Measurements from ENCODE around the gene CALHM5.

Gene CALHM5

DNA sequence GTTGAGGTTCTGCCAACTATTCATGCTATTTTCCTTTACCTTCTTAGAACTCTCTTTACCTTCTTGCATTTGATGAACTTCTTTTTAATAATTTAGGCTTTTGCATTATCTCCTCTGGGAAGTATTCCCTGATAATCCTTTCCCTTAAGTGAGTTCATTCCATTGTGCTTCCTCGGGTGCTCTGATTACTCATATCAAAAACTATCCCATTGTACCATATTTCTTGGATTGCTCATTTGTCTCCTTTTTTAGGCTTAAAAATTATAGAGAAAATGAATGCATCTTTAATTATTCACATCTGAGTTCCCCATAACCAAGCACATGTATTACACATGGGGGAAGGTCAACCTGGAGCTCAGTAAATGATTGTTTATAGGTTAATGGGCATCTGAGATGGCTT lies 44.6 kb downstream of the CALHM5 start:
- no peak for DNase-seq

DNA sequence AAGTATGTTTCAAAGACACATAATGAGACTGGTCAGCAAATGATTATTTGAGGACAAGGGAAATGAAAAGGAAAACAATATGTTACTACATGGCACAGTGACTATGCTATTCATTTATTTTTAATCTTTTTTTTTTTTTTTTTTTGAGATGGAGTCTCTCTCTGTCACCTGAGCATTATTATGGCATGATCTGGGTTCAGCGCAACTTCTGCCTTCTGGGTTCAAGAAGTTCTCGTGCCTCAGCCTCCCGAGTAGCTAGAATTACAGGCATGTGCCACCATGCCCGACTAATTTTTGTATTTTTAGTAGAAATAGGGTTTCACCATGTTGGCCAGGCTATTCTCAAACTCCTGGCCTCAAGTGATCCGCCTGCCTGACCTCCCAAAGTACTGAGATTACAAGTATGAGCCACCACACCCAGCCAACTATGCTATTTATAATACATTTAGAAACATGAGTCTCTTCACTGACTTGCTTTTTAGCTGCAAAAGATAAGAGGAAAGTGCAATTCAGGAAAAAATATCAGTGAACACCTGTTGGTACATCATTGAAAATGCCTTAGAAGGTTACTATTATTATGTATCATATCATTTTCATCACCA lies 45.5 kb downstream of the CALHM5 start:
- no peak for DNase-seq

GRCh38 chr6:116557893-116558292 lies 46.5 kb downstream of the CALHM5 start:
- DNase-seq = no peak

GRCh38 chr6:116560130-116560529 lies 48.7 kb downstream of the CALHM5 start:
- no peak for DNase-seq

- DNase-seq = peak; percentile 71
These were observed 50.1 kb downstream of the CALHM5 start for GRCh38 chr6:116561377-116562018.

- DNase-seq = no peak
These were observed 50.6 kb downstream of the CALHM5 start for GRCh38 chr6:116562019-116562403.

- DNase-seq = no peak
These were observed 51.2 kb downstream of the CALHM5 start for GRCh38 chr6:116562614-116563013.

GRCh38 chr6:116563830-116564229 lies 52.4 kb downstream of the CALHM5 start:
- no peak for DNase-seq

DNA sequence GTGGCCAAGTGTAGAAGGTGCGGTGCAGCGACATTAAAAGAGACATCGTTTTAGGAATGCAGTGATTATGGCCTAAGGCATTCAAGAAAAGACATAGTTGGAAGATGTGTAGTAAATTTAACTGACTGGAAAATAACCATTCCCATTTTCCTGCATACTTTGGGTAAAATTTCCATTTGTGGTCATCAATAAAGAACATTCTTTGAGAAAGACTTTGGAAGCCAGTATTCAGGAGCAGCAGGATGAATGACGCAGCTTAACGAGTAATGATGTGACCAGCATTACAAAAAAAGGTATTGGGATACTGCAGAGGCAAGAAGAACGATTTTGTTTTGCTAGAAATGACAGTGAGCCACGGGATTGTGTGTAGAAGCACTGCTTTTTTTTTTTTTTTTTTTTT lies 52.9 kb downstream of the CALHM5 start:
- DNase-seq = no peak

DNA sequence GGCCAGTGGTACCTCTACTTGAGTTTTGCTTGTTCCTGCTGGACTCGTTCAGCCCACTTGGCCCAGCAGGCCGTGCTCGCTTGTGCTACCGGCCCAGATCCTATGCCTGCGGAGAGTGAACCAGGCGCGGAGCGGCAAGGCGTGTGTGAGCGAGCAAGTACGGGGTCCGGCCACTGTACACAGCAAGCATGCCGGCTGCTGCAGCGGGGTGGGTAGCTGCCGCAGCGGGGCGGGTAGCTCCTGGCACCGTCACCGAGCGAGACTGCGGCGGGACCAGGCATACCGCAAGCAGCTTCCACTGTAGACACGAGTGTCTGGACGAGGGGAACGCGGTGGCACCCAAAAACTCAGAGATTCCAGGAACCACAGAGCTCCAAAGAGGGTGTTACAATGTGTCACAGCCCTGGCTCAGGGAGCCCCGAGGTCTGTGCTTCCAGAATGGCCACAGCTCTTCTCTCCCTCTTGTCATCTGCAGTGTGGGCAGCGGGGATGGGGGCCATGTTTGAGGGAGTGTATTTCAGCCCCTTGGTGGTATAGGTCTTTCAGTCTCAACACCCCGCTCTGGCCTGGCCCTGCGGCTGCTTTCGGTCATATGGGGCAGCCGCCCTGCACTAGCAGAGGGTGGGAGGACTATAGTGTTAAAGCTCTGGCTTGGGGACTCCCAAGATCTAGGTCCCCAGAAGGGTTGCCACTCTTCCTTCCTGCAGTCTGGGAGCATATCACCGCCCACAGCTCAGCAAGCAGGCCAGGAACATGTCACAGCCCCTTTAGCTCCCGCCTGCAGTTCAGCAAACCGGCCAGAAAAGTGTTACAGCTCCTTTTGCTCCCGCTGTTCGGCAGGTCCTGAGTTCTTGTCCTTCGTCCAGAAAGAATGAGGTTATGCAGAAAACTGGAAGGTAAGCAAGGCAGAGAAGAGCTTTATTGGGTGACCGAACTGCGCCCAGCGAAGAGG lies 53.8 kb downstream of the CALHM5 start:
- DNase-seq = no peak

DNA sequence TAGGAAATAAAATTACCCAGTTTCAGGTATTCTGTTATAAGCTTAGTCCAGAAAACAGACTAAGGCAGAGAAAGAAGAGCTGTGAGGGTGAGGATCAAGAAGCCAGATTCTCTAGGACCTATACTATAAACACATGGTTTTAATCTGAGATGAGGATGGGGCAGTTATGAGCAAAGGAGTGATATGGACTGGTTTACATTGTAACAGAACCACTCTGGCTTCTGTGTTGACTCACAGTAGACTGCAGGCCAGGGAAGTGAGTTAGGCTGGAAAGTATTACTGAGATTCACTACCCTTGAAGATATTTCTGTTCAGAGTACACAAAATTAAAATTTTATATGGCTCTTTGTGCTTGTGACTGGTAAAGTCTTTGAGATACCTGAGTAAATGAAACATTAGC lies 56.7 kb downstream of the CALHM5 start:
- DNase-seq = no peak

GRCh38 chr6:116568821-116569755 lies 57.6 kb downstream of the CALHM5 start:
- DNase-seq = no peak

- DNase-seq = peak; percentile 99
These were observed 59.6 kb downstream of the CALHM5 start, which contains the start of gene RWDD1 for GRCh38 chr6:116570856-116571682. RWDD1 (plus strand) TSS chr6:116571504; CDS start chr6:116571583, 79 bp downstream.

- DNase-seq = no peak
These were observed 60.2 kb downstream of the CALHM5 start for GRCh38 chr6:116571683-116572000.

- DNase-seq = peak; percentile 22
These were observed 60.7 kb downstream of the CALHM5 start for GRCh38 chr6:116572162-116572561.
